ENCODE measurements around the gene COL21A1. TPM values are rescaled to one million over a fixed set of nuclear protein-coding genes. Genes with fewer than 3 reads are reported as not detected.

COL21A1 gene
- total RNA-seq, 3 donors from 2014 or later (not counting 1 experiment from before 2014, with no cell fraction given), result not detected

- Histone ChIP-seq H3K27me3 (ENCODE audit: control insufficient read depth, insufficient read depth, low read length) (no peaks in the 10 kb centered on the region), H3K27ac (ENCODE audit: low read length) (no peak overlapping the region), H3K36me3 (ENCODE audit: control insufficient read depth, insufficient read depth, low read length) (no peaks in the 10 kb centered on the region), H3K4me3 (ENCODE audit: low read length) (no peak overlapping the region), H3K9me3 (ENCODE audit: control insufficient read depth, insufficient read depth, low read length) (no peaks in the 10 kb centered on the region), H3K4me1 (ENCODE audit: control insufficient read depth, insufficient read depth, low read length) (no peaks in the 10 kb centered on the region)
- TF ChIP-seq, protein P1, sequence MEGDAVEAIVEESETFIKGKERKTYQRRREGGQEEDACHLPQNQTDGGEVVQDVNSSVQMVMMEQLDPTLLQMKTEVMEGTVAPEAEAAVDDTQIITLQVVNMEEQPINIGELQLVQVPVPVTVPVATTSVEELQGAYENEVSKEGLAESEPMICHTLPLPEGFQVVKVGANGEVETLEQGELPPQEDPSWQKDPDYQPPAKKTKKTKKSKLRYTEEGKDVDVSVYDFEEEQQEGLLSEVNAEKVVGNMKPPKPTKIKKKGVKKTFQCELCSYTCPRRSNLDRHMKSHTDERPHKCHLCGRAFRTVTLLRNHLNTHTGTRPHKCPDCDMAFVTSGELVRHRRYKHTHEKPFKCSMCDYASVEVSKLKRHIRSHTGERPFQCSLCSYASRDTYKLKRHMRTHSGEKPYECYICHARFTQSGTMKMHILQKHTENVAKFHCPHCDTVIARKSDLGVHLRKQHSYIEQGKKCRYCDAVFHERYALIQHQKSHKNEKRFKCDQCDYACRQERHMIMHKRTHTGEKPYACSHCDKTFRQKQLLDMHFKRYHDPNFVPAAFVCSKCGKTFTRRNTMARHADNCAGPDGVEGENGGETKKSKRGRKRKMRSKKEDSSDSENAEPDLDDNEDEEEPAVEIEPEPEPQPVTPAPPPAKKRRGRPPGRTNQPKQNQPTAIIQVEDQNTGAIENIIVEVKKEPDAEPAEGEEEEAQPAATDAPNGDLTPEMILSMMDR (IDR thresholded peaks at IDR 0.05), result no peak
- H3K36me3 Mint-ChIP-seq, result no peaks in the 10 kb centered on the region
- H3K4me3 Mint-ChIP-seq, result no peak overlapping the region
- no peaks in the 10 kb centered on the region for H3K4me1 Mint-ChIP-seq
- intact Hi-C loops (cut with micrococcal nuclease), result no loop called here
- H3K27ac Mint-ChIP-seq, result no peak overlapping the region
- WGBS (ENCODE audit: insufficient coverage), result no CpG with 5 or more reads among the region's 2 CpGs
- ATAC-seq, result no peak
- DNase-seq, result no peak
- H3K27me3 Mint-ChIP-seq (ENCODE audit: low read depth in 2 of 2), result no peaks in the 10 kb centered on the region
- peaks cover 7 to 13% of the 10 kb centered on the region in 2 donors for H3K9me3 Mint-ChIP-seq
Measured at GRCh38 chr6:56104591-56104990, 142.8 kb downstream of the COL21A1 start.

DNA sequence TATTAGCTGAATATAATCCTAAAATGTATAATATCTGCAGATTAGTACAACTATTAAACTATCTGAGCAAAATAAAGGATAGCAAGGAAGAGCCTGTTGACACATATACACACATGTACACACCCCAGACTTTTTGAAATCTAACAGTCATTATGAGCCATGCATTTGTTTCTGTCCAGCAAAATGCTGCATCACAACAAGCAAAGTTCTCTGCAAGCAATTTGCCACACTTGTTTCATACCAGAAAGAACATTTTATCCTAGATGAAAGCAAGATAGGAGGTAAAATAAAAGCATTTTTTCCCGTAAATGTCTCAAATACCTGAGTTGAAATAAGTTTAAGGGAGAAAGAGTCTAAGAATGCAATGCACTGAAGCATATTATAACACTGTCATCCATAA lies 145.2 kb downstream of the COL21A1 start:
- H3K36me3 ChIP-seq (ENCODE audit: control insufficient read depth, insufficient read depth, low read length), result no peaks in the 10 kb centered on the region
- H3K9me3 Mint-ChIP-seq, result peaks cover 9 to 16% of the 10 kb centered on the region in 2 donors
- intact Hi-C loops (cut with micrococcal nuclease), result no loop called here
- no peaks in the 10 kb centered on the region for H3K4me1 Mint-ChIP-seq
- no CpG with 5 or more reads among the region's 1 CpG for WGBS (ENCODE audit: insufficient coverage)
- TF ChIP-seq, protein P1 (IDR thresholded peaks at IDR 0.05), result no peak
- no peaks in the 10 kb centered on the region for H3K4me1 ChIP-seq (ENCODE audit: control insufficient read depth, insufficient read depth, low read length)
- no peaks in the 10 kb centered on the region for H3K27me3 ChIP-seq (ENCODE audit: control insufficient read depth, insufficient read depth, low read length)
- no peak overlapping the region for H3K4me3 ChIP-seq (ENCODE audit: low read length)
- H3K36me3 Mint-ChIP-seq, result no peaks in the 10 kb centered on the region
- ATAC-seq, result no peak
- H3K4me3 Mint-ChIP-seq, result no peak overlapping the region
- no peak overlapping the region for H3K27ac Mint-ChIP-seq
- H3K27ac ChIP-seq (ENCODE audit: low read length), result no peak overlapping the region
- no peak for DNase-seq
- no peaks in the 10 kb centered on the region for H3K9me3 ChIP-seq (ENCODE audit: control insufficient read depth, insufficient read depth, low read length)
- no peaks in the 10 kb centered on the region for H3K27me3 Mint-ChIP-seq (ENCODE audit: low read depth in 2 of 2)

DNA sequence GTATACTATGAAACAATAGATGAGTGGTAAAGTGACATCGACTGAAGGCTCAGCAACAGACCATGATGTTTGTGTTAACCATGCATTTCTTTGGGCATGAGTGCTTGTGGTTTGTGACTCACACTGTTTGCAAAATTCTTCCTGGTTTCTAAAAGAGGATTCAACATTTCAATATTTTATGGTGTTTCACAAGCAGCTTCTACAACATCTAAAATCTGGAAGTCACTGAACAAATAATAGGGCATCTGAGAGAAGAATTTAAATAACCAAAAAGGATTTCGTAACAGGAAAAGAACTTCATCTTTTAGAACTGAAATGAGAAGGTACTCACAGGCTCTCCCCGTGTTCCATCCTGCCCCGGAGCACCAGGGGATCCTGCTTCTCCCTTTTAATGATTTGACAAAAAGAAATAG lies 146.2 kb downstream of the COL21A1 start:
- ATAC-seq (no peak), DNase-seq (no peak)
- Mint-ChIP-seq H3K4me3 (no peak overlapping the region), H3K27ac (no peak overlapping the region), H3K36me3 (no peaks in the 10 kb centered on the region), H3K27me3 (ENCODE audit: low read depth in 2 of 2) (no peaks in the 10 kb centered on the region), H3K9me3 (peaks cover 8 to 11% of the 10 kb centered on the region in 2 donors), H3K4me1 (no peaks in the 10 kb centered on the region)
- intact Hi-C loops (cut with micrococcal nuclease), result no loop called here
- Histone ChIP-seq H3K36me3 (ENCODE audit: control insufficient read depth, insufficient read depth, low read length) (no peaks in the 10 kb centered on the region), H3K27ac (ENCODE audit: low read length) (no peak overlapping the region), H3K4me1 (ENCODE audit: control insufficient read depth, insufficient read depth, low read length) (no peaks in the 10 kb centered on the region), H3K27me3 (ENCODE audit: control insufficient read depth, insufficient read depth, low read length) (no peaks in the 10 kb centered on the region), H3K9me3 (ENCODE audit: control insufficient read depth, insufficient read depth, low read length) (no peaks in the 10 kb centered on the region), H3K4me3 (ENCODE audit: low read length) (no peak overlapping the region)
- TF ChIP-seq, protein P1 (IDR thresholded peaks at IDR 0.05), result no peak
- WGBS (ENCODE audit: insufficient coverage), result 26% methylated on average over 4 of the region's 4 CpGs

GRCh38 chr6:56096946-56097621 lies 150.3 kb downstream of the COL21A1 start:
- ATAC-seq (no peak), DNase-seq (no peak)
- no peaks in the 10 kb centered on the region for H3K36me3 ChIP-seq (ENCODE audit: control insufficient read depth, insufficient read depth, low read length)
- no peak overlapping the region for H3K27ac Mint-ChIP-seq
- 83% methylated on average over 2 of the region's 2 CpGs for WGBS (ENCODE audit: insufficient coverage)
- H3K9me3 Mint-ChIP-seq, result peaks cover 18 to 21% of the 10 kb centered on the region in 2 donors
- H3K27ac ChIP-seq (ENCODE audit: low read length), result no peak overlapping the region
- H3K4me3 ChIP-seq (ENCODE audit: low read length), result no peak overlapping the region
- H3K9me3 ChIP-seq (ENCODE audit: control insufficient read depth, insufficient read depth, low read length), result no peaks in the 10 kb centered on the region
- TF ChIP-seq, protein P1 (IDR thresholded peaks at IDR 0.05), result no peak
- intact Hi-C loops (cut with micrococcal nuclease), result no loop called here
- no peaks in the 10 kb centered on the region for H3K27me3 ChIP-seq (ENCODE audit: control insufficient read depth, insufficient read depth, low read length)
- no peaks in the 10 kb centered on the region for H3K27me3 Mint-ChIP-seq (ENCODE audit: low read depth in 2 of 2)
- no peak overlapping the region for H3K4me3 Mint-ChIP-seq
- no peaks in the 10 kb centered on the region for H3K4me1 ChIP-seq (ENCODE audit: control insufficient read depth, insufficient read depth, low read length)
- no peaks in the 10 kb centered on the region for H3K36me3 Mint-ChIP-seq
- H3K4me1 Mint-ChIP-seq, result no peaks in the 10 kb centered on the region

Measured in natural killer cell (primary cell).